Measurements from ENCODE around the gene KRT36. TPM values are rescaled to one million over a fixed set of nuclear protein-coding genes. Genes with fewer than 3 reads are reported as not detected.
A peak's percentile ranks its signal among the peaks of the same experiment; 100 is the strongest.

KRT36 gene
- total and polyA plus RNA-seq, 2 of the 8 experiments (the other 6 are each of a cell fraction or from before 2014, with no cell fraction given): not detected

DNA sequence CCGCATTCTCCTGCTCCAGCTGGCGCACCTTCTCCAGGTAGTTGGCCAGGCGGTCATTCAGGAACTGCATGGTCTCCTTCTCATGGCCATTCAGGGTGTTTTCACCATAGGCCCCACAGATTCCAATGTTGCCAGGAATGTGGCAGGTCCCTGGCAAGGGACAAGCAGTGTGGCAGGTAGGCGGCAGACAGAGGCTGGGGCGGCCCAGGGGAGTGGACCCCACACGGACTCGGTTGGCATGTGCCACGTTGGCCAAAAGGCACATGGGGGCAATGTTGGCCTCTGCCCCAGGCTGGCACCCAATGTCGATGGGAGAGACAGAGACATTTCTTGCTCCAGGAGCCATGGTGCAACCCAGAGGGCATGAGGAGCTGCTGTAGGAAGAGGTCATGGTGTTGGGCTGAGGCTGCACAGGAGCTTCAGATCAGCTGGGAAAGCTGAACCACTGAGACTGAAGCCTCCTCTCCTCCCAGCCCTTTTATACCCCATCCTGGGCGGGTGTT is 49.1 kb downstream of the KRT36 start, which contains the start of gene KRT38:
TSS of gene KRT38 (minus strand) at position 453 of the 503 bp plus-strand sequence. CDS start at position 391, 62 bp downstream.
- H2AK5ac ChIP-seq (ENCODE audit: low read depth, low read length): no peak within 1 kb of the TSS
- no peak within 1 kb of the TSS for H3K27ac ChIP-seq (ENCODE audit: low read depth, low read length)
- no peaks in the 10 kb centered on the region for H4K20me1 ChIP-seq (replicated peaks in 1 of 2; ENCODE audit: control insufficient read depth in 1 of 2, insufficient read depth in 2 of 2, low read length in 2 of 2)
- no peak for FAIRE-seq
- H3K4me1 ChIP-seq (replicated peaks in 1 of 4; ENCODE audit: control insufficient read depth in 3 of 4, insufficient read depth in 4 of 4, low read length in 3 of 4): no peaks in the 10 kb centered on the region
- H2BK12ac ChIP-seq (ENCODE audit: low read depth, low read length): no peak within 1 kb of the TSS
- H3K36me3 ChIP-seq (ENCODE audit: control insufficient read depth in 2 of 4, insufficient read depth in 4 of 4, low read length in 3 of 4): no peaks in the 10 kb centered on the region
- WGBS, 2 experiments (ENCODE audit: extremely low coverage in 1 of 2, insufficient coverage in 1 of 2, insufficient read length in 1 of 2, insufficient replicate concordance in 2 of 2, low coverage in 1 of 2, low lambda C conversion rate in 2 of 2, missing lambda C conversion rate in 1 of 2): 92% methylated on average over 10 of the region's 10 CpGs; no CpG with 5 or more reads in 1 of the 2 experiments
- H2BK120ac ChIP-seq (replicated peaks; ENCODE audit: low read depth, low read length): no peak within 1 kb of the TSS
- no peak within 1 kb of the TSS for H2BK5ac ChIP-seq (ENCODE audit: low read depth, low read length)
- no peaks in the 10 kb centered on the region; a peak in 1 of 4 replicates for H3K9me3 ChIP-seq (ENCODE audit: insufficient read depth in 2 of 2, low read depth in 1 of 2, low read length in 1 of 2)
- H3K4ac ChIP-seq (replicated peaks; ENCODE audit: insufficient read length, low read depth, low read length): no peak within 1 kb of the TSS
- H3K56ac ChIP-seq (replicated peaks; ENCODE audit: insufficient read length, low read depth, low read length): no peak within 1 kb of the TSS
- H3K79me2 ChIP-seq (ENCODE audit: control insufficient read depth in 1 of 2, insufficient read depth in 2 of 2, low read length in 2 of 2): no peaks in the 10 kb centered on the region
- H4K5ac ChIP-seq (ENCODE audit: insufficient read length, low read depth, low read length): no peak within 1 kb of the TSS
- no peak within 1 kb of the TSS for H3K18ac ChIP-seq (ENCODE audit: extremely low read depth, low read length)
- ChIA-PET CTCF (ENCODE audit: partially characterized antibody) (interaction anchor here (0.8 to 1.8 kb wide), 4 partner anchors 23 to 222 kb away, joined by 3 to 5 read pairs (median 4); no protein-coding TSS in a partner anchor), POLR2A (ENCODE audit: partially characterized antibody) (interaction anchor here (1.5 kb wide), 1 partner anchor 14 kb away, joined by 3 read pairs; no protein-coding TSS in a partner anchor)
- H3K23me2 ChIP-seq (ENCODE audit: low read depth, low read length): no peaks in the 10 kb centered on the region
- no peak within 1 kb of the TSS for H2BK20ac ChIP-seq (ENCODE audit: low read length)
- no peaks in the 10 kb centered on the region for H3K79me1 ChIP-seq (ENCODE audit: low read depth, low read length)
- no peaks in the 10 kb centered on the region; a peak in 1 of 7 replicates for H3K27me3 ChIP-seq (replicated peaks in 1 of 4; ENCODE audit: control insufficient read depth in 3 of 4, extremely low read depth in 1 of 4, insufficient read depth in 3 of 4, low read length in 3 of 4)
- no peak within 1 kb of the TSS for H2BK15ac ChIP-seq (ENCODE audit: low read length)
- H3K4me2 ChIP-seq (ENCODE audit: insufficient read depth in 1 of 2, low read depth in 2 of 2, low read length in 2 of 2): no peak within 1 kb of the TSS
- H2AFZ ChIP-seq (ENCODE audit: low read length): no peak within 1 kb of the TSS
- H3K14ac ChIP-seq (ENCODE audit: insufficient read length): no peak within 1 kb of the TSS
- H4K8ac ChIP-seq (ENCODE audit: extremely low read depth, insufficient read depth, low read length): peak within 1 kb of the TSS; percentile 20; the same call in 1 of the 2 replicates
- no peak within 1 kb of the TSS for H4K91ac ChIP-seq (replicated peaks; ENCODE audit: insufficient read length, low read length)
- no peak for DNase-seq (ENCODE audit: low read depth in 1 of 2, low spot score in 2 of 2)
- H3K4me3 ChIP-seq (ENCODE audit: extremely low read depth in 1 of 4, insufficient read depth in 2 of 4, low read depth in 3 of 4, low read length in 4 of 4): no peak within 1 kb of the TSS
- H3K9ac ChIP-seq (replicated peaks in 1 of 4; ENCODE audit: extremely low read depth in 1 of 4, low read depth in 3 of 4, low read length in 3 of 4): no peak within 1 kb of the TSS
- no peak within 1 kb of the TSS for H3K23ac ChIP-seq (ENCODE audit: insufficient read length)
- no peak for TF ChIP-seq POU5F1 (IDR thresholded peaks at IDR 0.05; ENCODE audit: low read depth, low read length)
- no peak for TF ChIP-seq TAF1 (IDR thresholded peaks at IDR 0.05; ENCODE audit: low read depth, low read length)
